Neural progenitor cell (in vitro differentiated cells): ENCODE measurements around the gene MBOAT1. TPM values are rescaled to one million over a fixed set of nuclear protein-coding genes. Genes with fewer than 3 reads are reported as not detected.

Experiments
- DNase-seq: peaks from one replicate; pipeline ENCODE4 v3.0.0-alpha.2; 2016; ENCODE audit warnings: low spot score
- H2AFZ ChIP-seq: fragments of 200-600 bp; sonication (generic); replicated peaks from 2 replicates; pipeline ENCODE4 v1.6.1; 2016; ENCODE audit warnings: antibody characterized with exemption
- H3F3A ChIP-seq: fragments of 200-600 bp; sonication (generic); 2 replicates; pipeline ENCODE4 v1.6.1; 2016; ENCODE audit warnings: antibody characterized with exemption, low read depth
- H3K27ac ChIP-seq: fragments of 200-600 bp; sonication (generic); 2 replicates; pipeline ENCODE4 v1.5.1; 2016; ENCODE audit warnings: mild to moderate bottlenecking
- H3K27me3 ChIP-seq: fragments of 200-600 bp; sonication (generic); 2 replicates; pipeline ENCODE4 v1.6.1; 2016; ENCODE audit warnings: mild to moderate bottlenecking, moderate library complexity
- H3K36me3 ChIP-seq: fragments of 200-600 bp; sonication (generic); 2 replicates; pipeline ENCODE4 v1.5.1; 2016
- H3K4me1 ChIP-seq: fragments of 200-600 bp; sonication (generic); 2 replicates; pipeline ENCODE4 v1.6.1; 2016; ENCODE audit warnings: mixed run types
- H3K4me2 ChIP-seq: fragments of 200-600 bp; sonication (generic); 2 replicates; pipeline ENCODE4 v1.6.1; 2016
- H3K4me3 ChIP-seq: fragments of 200-600 bp; sonication (generic); 2 replicates; pipeline ENCODE4 v1.5.1; 2016
- H3K79me2 ChIP-seq: fragments of 200-600 bp; sonication (generic); 2 replicates; pipeline ENCODE4 v1.6.1; 2016; ENCODE audit warnings: low read depth
- H3K9ac ChIP-seq: fragments of 200-600 bp; sonication (generic); 2 replicates; pipeline ENCODE4 v1.6.1; 2016
- H3K9me3 ChIP-seq: fragments of 200-600 bp; sonication (generic); 2 replicates; pipeline ENCODE4 v1.5.1; 2016; ENCODE audit warnings: low read depth
- H4K20me1 ChIP-seq: fragments of 200-600 bp; sonication (generic); 2 replicates; pipeline ENCODE4 v1.6.1; 2016; ENCODE audit warnings: low read depth
- H3K27ac Mint-ChIP-seq: 3 replicates; pipeline ENCODE4 v1.8.0; 2021; ENCODE audit warnings: mixed read lengths
- H3K27me3 Mint-ChIP-seq: 2 replicates; pipeline ENCODE4 v1.8.0; 2022; ENCODE audit warnings: low read depth, mild to moderate bottlenecking, inconsistent platforms, moderate library complexity, mixed read lengths; ENCODE audit not compliant: insufficient read depth
- H3K36me3 Mint-ChIP-seq: 3 replicates; pipeline ENCODE4 v1.8.0; 2021; ENCODE audit warnings: mixed read lengths
- H3K4me1 Mint-ChIP-seq: 3 replicates; pipeline ENCODE4 v1.8.0; 2021; ENCODE audit warnings: mixed read lengths
- H3K4me3 Mint-ChIP-seq: 3 replicates; pipeline ENCODE4 v1.8.0; 2021; ENCODE audit warnings: mild to moderate bottlenecking, moderate library complexity, mixed read lengths
- H3K9me3 Mint-ChIP-seq: 3 replicates; pipeline ENCODE4 v1.8.0; 2020; ENCODE audit warnings: mixed read lengths
- CTCF ChIP-seq: fragments of 200-600 bp; sonication (generic); IDR thresholded peaks from 2 replicates; pipeline ENCODE4 v1.5.1; 2017; ENCODE audit warnings: antibody characterized with exemption, mild to moderate bottlenecking
- EZH2 ChIP-seq: fragments of 200-600 bp; sonication (generic); IDR thresholded peaks from 2 replicates; pipeline ENCODE4 v1.6.1; 2017; ENCODE audit warnings: antibody characterized with exemption, mild to moderate bottlenecking, moderate library complexity
- EZH2phosphoT487 ChIP-seq: fragments of 200-600 bp; sonication (generic); IDR thresholded peaks from 2 replicates; pipeline ENCODE4 v1.6.1; 2017; ENCODE audit warnings: antibody characterized with exemption
- total RNA-seq: library from RNA; depleted of rRNA; stranded (reverse); fragments of >200 nt; gene quantifications from 2 replicates; pipeline ENCODE4 v1.2.3, GENCODE V29; 2015; ENCODE audit warnings: low replicate concordance

MBOAT1 gene
- total RNA-seq, 1 donor from 2014 or later = 0.45 TPM

GRCh38 chr6:20055916-20056315 is 156.4 kb downstream of the MBOAT1 start:
- H3K36me3 Mint-ChIP-seq = no peaks in the 10 kb centered on the region
- Histone ChIP-seq H3K9ac (no peak overlapping the region), H3K4me1 (no peaks in the 10 kb centered on the region), H3K27ac (no peak overlapping the region), H3K79me2 (no peaks in the 10 kb centered on the region), H4K20me1 (no peaks in the 10 kb centered on the region), H3F3A (no peaks in the 10 kb centered on the region), H3K27me3 (no peaks in the 10 kb centered on the region), H2AFZ (peak overlapping the region; percentile 71), H3K9me3 (no peaks in the 10 kb centered on the region), H3K4me2 (no peak overlapping the region), H3K4me3 (no peak overlapping the region), H3K36me3 (no peaks in the 10 kb centered on the region)
- H3K4me1 Mint-ChIP-seq = peaks cover 4% of the 10 kb centered on the region
- no peak overlapping the region for H3K4me3 Mint-ChIP-seq
- H3K27ac Mint-ChIP-seq = peak overlapping the region; percentile 16
- H3K27me3 Mint-ChIP-seq = peaks cover 2% of the 10 kb centered on the region
- no peak for DNase-seq
- TF ChIP-seq EZH2 (no peak), CTCF (no peak), EZH2phosphoT487 (no peak)
- H3K9me3 Mint-ChIP-seq = no peaks in the 10 kb centered on the region

Other genes with a start within 250 kb of the MBOAT1 start
- gene E2F3, start 189.4 kb upstream of the MBOAT1 start, total RNA-seq = 30.2 and 35.7 TPM in 2 replicates